Osteoblast (primary cell): Measurements from ENCODE around the gene USP6NL. TPM values are rescaled to one million over a fixed set of nuclear protein-coding genes. Genes with fewer than 3 reads are reported as not detected.

ENCODE experiments used
- DNase-seq: peaks from one replicate; pipeline ENCODE4 v3.0.0; 2011; ENCODE audit warnings: low spot score, mixed read lengths; ENCODE audit not compliant: insufficient read length; ENCODE audit errors: missing footprints
- H2AFZ ChIP-seq: 2 replicates; pipeline ENCODE4 v1.6.0; 2011; ENCODE audit warnings: mild to moderate bottlenecking, low read length
- H3K27ac ChIP-seq: 2 replicates; pipeline ENCODE4 v1.5.1; 2011; ENCODE audit warnings: mild to moderate bottlenecking, low read depth, low read length, moderate library complexity
- H3K27me3 ChIP-seq: 2 replicates; pipeline ENCODE4 v1.6.0; 2012; ENCODE audit warnings: mild to moderate bottlenecking, control low read depth, inconsistent platforms, low read length, moderate library complexity; ENCODE audit not compliant: insufficient read depth
- H3K36me3 ChIP-seq: 2 replicates; pipeline ENCODE4 v1.5.1; 2011; ENCODE audit warnings: mild to moderate bottlenecking, low read length, control low read depth, moderate library complexity; ENCODE audit not compliant: insufficient read depth
- H3K4me1 ChIP-seq: 2 replicates; pipeline ENCODE4 v1.5.1; 2011; ENCODE audit warnings: mild to moderate bottlenecking, low read length, control low read depth, moderate library complexity; ENCODE audit not compliant: insufficient read depth
- H3K4me2 ChIP-seq: 2 replicates; pipeline ENCODE4 v1.6.0; 2011; ENCODE audit warnings: mild to moderate bottlenecking, low read length; ENCODE audit not compliant: insufficient read depth
- H3K4me3 ChIP-seq: fragments of 200-600 bp; sonication (generic); 3 replicates; pipeline ENCODE4 v1.5.1; 2012; ENCODE audit warnings: mild to moderate bottlenecking, low read length, inconsistent platforms; ENCODE audit not compliant: insufficient read depth
- H3K79me2 ChIP-seq: 2 replicates; pipeline ENCODE4 v1.6.0; 2012; ENCODE audit warnings: mild to moderate bottlenecking, low read length, control low read depth, inconsistent platforms; ENCODE audit not compliant: insufficient read depth
- H3K9me3 ChIP-seq: 2 replicates; pipeline ENCODE4 v1.5.1; 2011; ENCODE audit warnings: low read depth, low read length, control low read depth
- H4K20me1 ChIP-seq: 2 replicates; pipeline ENCODE4 v1.6.0; 2012; ENCODE audit warnings: mild to moderate bottlenecking, low read length, control low read depth; ENCODE audit not compliant: insufficient read depth
- CTCF ChIP-seq: IDR thresholded peaks from 2 replicates; pipeline ENCODE4 v1.5.1; 2011; ENCODE audit warnings: mild to moderate bottlenecking, low read depth, low read length, moderate library complexity; ENCODE audit errors: extremely low read depth
- total RNA-seq: library from RNA; depleted of rRNA; stranded (reverse); fragments of >200 nt; gene quantifications from 2 replicates; pipeline ENCODE4 v1.2.3, GENCODE V29; 2012

USP6NL gene
- total RNA-seq, 1 donor = 13.8 TPM

GRCh38 chr10:11642566-11642965 is 31.1 kb upstream of the USP6NL start:
- Histone ChIP-seq H3K79me2 (no peaks in the 10 kb centered on the region), H3K4me3 (no peak overlapping the region), H3K9me3 (no peaks in the 10 kb centered on the region), H2AFZ (no peak overlapping the region), H3K36me3 (no peaks in the 10 kb centered on the region), H3K4me2 (no peak overlapping the region), H3K27me3 (no peaks in the 10 kb centered on the region), H3K27ac (no peak overlapping the region), H4K20me1 (no peaks in the 10 kb centered on the region), H3K4me1 (no peaks in the 10 kb centered on the region)
- DNase-seq = no peak
- TF ChIP-seq CTCF = no peak

GRCh38 chr10:11639849-11640764 is 28.7 kb upstream of the USP6NL start:
- DNase-seq = no peak
- Histone ChIP-seq H3K9me3 (no peaks in the 10 kb centered on the region), H2AFZ (no peak overlapping the region), H3K4me2 (no peak overlapping the region), H3K36me3 (no peaks in the 10 kb centered on the region), H3K27me3 (no peaks in the 10 kb centered on the region), H4K20me1 (no peaks in the 10 kb centered on the region), H3K4me1 (no peaks in the 10 kb centered on the region), H3K4me3 (no peak overlapping the region), H3K79me2 (no peaks in the 10 kb centered on the region), H3K27ac (no peak overlapping the region)
- TF ChIP-seq CTCF = no peak

GRCh38 chr10:11639362-11639761 is 27.9 kb upstream of the USP6NL start:
- TF ChIP-seq CTCF = no peak
- Histone ChIP-seq H3K4me3 (no peak overlapping the region), H4K20me1 (no peaks in the 10 kb centered on the region), H3K4me1 (no peaks in the 10 kb centered on the region), H3K9me3 (no peaks in the 10 kb centered on the region), H3K4me2 (no peak overlapping the region), H3K27ac (no peak overlapping the region), H3K27me3 (no peaks in the 10 kb centered on the region), H3K36me3 (no peaks in the 10 kb centered on the region), H3K79me2 (no peaks in the 10 kb centered on the region), H2AFZ (no peak overlapping the region)
- DNase-seq = no peak

- H3K4me2 ChIP-seq = no peak overlapping the region
Measured at GRCh38 chr10:11638055-11638698, 26.7 kb upstream of the USP6NL start.

More at GRCh38 chr10:11638055-11638698, 26.7 kb upstream of the USP6NL start:
- no peaks in the 10 kb centered on the region for H3K27me3 ChIP-seq
- H3K4me1 ChIP-seq = no peaks in the 10 kb centered on the region
- H4K20me1 ChIP-seq = no peaks in the 10 kb centered on the region
- no peaks in the 10 kb centered on the region for H3K79me2 ChIP-seq
- no peak for TF ChIP-seq CTCF
- no peaks in the 10 kb centered on the region for H3K36me3 ChIP-seq
- H3K4me3 ChIP-seq = no peak overlapping the region
- H2AFZ ChIP-seq = no peak overlapping the region
- H3K27ac ChIP-seq = no peak overlapping the region
- DNase-seq = no peak
- no peaks in the 10 kb centered on the region for H3K9me3 ChIP-seq
